HTR-8/SVneo (cell line): Measurements from ENCODE around the gene NXPH1.

Source experiments
- DNase-seq: peaks from one replicate; pipeline ENCODE4 v3.0.0; 2011; ENCODE audit warnings: low spot score, mixed read lengths; ENCODE audit not compliant: insufficient read length
- FAIRE-seq: peaks from 2 replicates; lab custom pipeline; 2011; peaks lifted over from hg19 to GRCh38; lab: Jason Lieb, UNC

NXPH1 gene

DNA sequence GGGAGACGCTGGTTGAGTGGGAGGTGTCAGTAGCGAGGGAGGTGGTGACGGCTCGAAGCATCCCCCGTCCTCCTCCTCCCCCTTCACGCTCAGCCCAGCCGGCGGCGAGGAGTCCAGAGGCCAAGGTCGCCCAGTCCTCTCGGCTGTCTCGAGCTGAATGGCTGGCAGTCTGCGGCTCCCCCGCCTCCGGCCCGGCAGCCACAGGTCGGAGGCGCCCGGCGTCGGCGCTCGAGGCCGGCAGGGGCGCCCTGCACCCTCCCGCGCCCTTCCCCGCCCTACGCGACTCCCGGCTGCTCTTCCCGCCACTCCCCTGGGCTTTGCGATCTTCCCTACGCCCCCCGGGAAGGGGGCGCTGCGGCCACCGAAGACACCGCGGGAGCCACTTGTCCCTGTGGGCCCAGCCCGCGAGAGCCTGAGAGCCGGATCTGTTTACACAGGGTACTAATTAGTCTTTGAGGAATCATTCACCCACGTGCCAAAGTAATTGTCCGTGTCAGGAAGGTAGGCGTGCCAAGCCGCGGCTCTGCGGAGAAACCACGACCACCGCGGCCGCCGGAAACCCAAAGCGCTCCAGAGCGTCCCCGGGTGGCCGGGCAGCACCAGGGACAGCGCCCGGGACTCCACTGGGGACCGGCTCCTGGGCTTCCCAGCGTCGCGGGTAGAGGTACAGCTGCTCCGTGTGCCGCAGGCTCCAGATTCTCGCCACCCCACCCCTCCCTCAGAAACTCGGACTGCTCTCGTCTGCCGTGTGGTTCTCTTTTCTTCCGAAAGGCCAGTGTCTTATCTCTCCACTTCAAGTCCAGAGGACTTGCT is at the start of gene NXPH1:
Gene NXPH1 (plus strand): TSS at position 133 of the 813 bp plus-strand sequence.
- FAIRE-seq (no peak), DNase-seq (no peak)

GRCh38 chr7:8384901-8385300 is 48.5 kb upstream of the NXPH1 start:
- no peak for FAIRE-seq
- DNase-seq, result no peak

DNA sequence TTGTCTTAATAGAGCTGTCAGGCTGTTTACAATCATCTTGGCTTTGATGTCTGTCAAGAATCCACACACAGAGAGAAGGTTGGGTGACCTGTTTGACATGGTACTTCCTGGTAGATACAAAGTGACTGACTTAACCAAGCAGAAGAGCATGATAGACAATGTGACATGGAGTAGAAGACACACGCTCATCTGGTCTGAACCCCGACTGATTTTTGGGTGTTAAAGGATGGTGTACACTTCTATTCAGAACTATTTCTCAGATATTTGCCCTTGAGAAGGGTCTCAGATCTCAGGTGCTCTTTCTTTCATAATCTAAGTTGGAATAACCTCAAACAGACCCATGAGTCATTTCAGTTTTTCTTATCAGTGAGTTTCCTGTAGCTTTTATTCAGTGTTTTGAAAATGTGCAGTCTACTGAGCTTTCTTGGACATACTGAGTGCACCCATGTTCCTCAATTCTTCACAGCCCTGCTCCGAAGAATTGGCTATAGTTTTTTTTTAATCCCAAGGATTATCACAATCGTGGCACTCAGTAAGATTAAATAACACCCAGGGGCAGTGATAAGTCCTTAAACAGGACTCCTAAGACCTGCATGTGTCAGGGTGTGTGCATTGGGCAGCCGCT is 46.4 kb upstream of the NXPH1 start:
- FAIRE-seq (no peak), DNase-seq (no peak)

DNA sequence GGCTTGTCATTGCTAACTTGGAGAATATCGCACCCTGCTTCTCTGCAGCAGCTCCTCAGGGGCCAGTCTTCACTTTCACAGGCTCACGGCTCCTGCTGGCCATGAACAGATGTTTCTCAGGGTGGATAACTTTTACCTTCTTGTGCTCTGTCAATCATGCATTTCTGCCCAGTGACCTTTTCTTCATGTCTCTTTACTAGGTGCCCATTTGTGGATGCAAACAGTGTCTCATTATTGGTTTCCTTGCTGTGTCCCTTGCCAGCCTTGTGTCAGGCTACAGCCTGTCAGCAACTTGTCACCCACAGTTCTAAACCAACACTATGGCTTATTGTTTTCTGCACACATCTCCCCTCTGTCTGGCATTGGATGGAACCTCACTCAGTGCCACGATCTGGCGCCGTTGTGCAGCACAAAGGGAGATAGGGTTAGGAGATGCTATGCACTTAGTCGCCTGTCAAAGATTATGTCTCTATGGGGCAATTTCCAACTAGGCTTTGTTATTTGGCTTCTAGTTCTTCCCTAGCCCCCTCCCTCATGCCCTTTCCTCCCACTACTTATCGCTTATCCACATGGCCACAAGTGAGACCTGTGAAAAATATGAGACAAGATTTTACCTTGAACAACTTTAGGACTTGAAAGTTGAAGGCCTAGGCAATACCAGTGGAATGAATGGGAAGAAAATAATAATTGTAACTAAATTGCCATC is 45.7 kb upstream of the NXPH1 start:
- no peak for DNase-seq
- FAIRE-seq, result peak; percentile 54

- FAIRE-seq (no peak), DNase-seq (no peak)
These were observed 45.2 kb upstream of the NXPH1 start for GRCh38 chr7:8388257-8388625.

DNA sequence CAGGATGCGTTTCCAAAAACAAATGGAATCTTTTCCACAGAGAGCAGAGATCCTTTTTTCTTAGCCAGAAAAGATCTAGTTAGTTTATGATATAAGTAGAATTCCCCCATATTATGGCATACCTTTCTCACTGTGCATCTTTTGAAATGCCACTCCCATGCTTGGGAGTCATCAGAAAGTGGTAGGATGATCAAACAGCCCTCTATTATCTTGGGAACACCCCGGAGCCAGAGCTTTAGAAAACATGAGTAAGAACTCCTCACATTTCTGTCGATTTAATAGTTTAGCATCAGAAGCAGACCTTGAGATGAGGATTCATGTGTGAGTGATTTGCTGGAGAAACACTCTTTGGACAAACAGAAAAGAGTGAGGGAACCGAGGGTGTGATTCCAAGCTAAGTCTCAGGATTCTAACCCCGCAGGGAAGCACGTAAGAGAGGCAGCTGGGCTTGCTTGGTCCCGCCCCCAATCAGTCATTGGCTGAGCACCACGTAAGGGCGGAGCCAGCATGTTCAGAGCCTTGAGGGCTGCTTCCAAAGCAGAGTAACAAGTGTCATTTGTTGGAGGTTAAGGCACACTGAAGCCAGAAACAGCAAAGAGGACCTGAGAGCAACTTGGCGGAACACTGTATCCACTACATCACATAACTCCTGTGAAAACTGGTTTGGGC is 43.7 kb upstream of the NXPH1 start:
- FAIRE-seq (no peak), DNase-seq (peak; percentile 19)

DNA sequence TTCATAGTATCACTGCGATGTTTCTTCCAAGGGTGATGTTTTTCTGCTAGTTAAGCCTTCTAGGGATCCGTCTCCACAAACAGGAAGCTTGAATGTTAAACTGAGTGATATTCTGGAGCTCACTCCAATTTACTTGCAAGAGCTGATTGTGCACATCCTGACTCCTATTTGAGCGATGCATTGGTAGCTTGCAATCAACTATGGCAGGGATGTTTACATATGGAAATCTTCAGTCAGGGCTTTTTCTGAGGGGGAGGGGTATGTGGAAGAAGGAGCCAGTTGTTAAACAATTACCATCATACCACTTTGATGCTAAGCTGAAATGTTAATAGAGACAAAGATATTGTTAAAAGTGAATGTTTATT is 43.2 kb upstream of the NXPH1 start:
- DNase-seq (no peak), FAIRE-seq (no peak)

GRCh38 chr7:8391353-8392062 is 41.9 kb upstream of the NXPH1 start:
- DNase-seq (no peak), FAIRE-seq (no peak)

GRCh38 chr7:8396294-8396693 is 37.1 kb upstream of the NXPH1 start:
- DNase-seq, result no peak
- no peak for FAIRE-seq

DNA sequence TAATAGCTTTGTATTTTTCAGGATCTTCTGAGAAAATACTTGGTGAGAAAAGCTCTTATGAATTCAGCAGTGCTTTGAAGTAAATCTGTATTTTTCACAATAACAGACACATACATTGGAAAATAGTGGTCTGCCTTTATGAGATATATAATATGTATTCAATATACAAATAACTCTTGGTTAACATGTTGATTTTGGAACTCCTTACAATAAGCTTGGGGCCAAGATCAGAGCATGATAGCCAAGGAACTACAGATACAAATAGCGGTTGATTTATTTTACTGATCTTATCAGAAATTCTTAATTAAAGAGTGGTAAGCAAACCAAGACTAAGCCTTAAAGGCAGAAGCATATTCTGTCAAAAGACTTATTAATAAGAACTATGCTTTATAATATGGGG is 24.5 kb upstream of the NXPH1 start:
- DNase-seq (no peak), FAIRE-seq (no peak)

DNA sequence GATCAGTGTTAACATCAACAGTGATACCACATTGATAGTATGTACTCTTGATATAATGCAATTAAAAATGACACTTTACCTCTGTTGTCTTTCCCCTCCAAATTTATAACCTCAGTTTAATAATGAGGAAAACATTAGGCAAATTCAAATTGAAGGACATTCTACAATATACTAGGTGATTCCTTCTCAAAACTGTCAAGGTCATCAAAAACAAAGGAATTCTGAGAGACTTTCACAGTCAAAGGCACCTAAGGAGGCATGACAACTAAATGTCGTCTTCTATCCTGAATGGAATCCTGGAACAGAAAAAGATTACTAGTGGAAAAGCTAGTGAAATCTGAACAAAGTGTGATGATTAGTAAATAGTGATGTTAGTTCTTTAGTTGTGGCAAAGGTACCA is 22.3 kb upstream of the NXPH1 start:
- DNase-seq (no peak), FAIRE-seq (no peak)

GRCh38 chr7:8413600-8413999 is 19.8 kb upstream of the NXPH1 start:
- DNase-seq, result no peak
- no peak for FAIRE-seq

GRCh38 chr7:8418629-8419245 is 14.7 kb upstream of the NXPH1 start:
- DNase-seq, result peak; percentile 46
- FAIRE-seq, result no peak

DNA sequence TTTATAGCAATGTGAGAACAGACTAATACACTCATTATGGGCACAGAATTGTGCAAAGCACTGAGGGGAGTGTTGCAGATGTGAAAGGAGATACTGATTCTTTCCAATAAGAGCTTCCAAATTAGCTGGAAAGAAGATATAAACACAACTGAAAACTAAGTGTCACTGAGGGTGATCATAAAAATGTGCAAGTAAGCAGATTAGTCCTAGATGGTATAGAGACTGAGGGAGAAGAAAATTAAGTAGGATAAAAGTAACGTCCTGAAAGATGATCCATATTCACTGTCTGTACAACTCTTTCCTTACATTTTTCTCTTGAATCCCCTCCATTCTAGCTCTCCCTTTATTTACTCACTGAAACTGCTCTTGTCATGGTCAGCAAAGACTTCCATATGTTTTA is 11.2 kb upstream of the NXPH1 start:
- FAIRE-seq (no peak), DNase-seq (no peak)

DNA sequence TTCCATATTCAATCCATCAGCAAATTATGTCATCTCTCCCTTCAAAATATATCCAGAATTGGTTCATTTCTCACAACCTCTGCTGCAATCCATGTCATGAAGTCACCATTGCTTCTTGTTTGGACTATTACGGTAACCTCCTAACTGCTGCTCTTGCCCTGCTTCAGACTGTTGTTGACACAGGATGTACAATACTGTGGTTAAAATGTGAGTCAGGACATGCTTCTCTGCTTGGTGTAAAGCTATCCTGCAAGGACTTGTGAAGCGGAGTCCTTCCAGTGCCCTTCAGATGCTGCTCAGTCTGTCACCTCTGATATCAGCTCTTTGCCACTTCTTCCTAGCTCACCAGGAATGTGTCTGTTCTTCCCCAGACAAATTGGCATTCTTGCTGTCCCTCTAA is 10.4 kb upstream of the NXPH1 start:
- no peak for FAIRE-seq
- no peak for DNase-seq

DNA sequence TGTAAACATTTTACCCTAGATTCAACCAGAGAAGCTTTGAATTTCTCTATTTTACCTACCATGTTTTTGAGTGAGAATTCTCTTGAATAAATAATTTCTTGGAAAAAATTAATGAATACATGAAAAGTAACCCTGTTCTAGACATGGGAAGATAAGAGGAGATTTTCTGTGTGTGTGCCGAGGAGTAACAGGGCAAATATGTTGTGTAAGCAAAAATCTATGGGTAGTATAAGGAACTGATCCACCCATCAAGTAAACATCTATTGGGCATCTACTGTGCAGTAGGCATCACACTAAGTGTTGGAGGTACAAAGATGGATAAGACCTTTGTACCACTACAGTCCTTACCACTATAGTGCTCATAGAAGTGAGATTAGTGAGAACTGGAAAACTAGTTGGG is 8.2 kb upstream of the NXPH1 start:
- no peak for DNase-seq
- no peak for FAIRE-seq

GRCh38 chr7:8430643-8431042 is 2.8 kb upstream of the NXPH1 start:
- FAIRE-seq (no peak), DNase-seq (no peak)

- DNase-seq, result no peak
- no peak for FAIRE-seq
These were observed 1.0 kb downstream of the NXPH1 start for GRCh38 chr7:8434290-8435002.

DNA sequence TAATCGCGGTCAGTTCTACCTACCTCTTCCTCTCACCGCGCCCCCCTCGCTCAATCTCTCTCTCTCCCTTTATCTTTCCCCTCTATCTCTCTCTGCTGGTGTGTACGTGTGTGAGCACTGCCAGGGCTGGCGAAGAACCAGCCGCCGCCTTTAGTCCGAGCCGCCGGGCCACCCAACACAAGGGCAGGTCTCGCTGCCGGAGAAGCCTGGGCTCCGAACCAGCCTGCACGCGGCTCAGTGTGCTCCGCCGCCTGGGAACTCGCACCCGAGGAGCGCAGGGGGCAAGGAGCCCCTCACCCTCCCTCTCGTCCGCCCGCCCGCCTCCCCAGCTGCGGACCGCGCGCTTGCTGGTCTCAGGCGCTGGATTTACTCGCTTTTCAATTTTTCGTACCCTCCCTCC is 1.7 kb downstream of the NXPH1 start:
- DNase-seq (no peak), FAIRE-seq (no peak)
